HG03025 (cell line): ENCODE data around the gene MINDY3.
"Not testable (repeated sequence)": the region's sequence is repeated elsewhere in the genome, so short reads cannot be mapped to it uniquely, and the experiment has no call there.

Experiments
- ATAC-seq: cut with Tn5 transposase; IDR thresholded peaks from one replicate; pipeline ENCODE4 v1.9.1; 2021; ENCODE audit warnings: mild to moderate bottlenecking, moderate library complexity; ENCODE audit not compliant: unreplicated experiment, low FRiP score

MINDY3 gene

DNA sequence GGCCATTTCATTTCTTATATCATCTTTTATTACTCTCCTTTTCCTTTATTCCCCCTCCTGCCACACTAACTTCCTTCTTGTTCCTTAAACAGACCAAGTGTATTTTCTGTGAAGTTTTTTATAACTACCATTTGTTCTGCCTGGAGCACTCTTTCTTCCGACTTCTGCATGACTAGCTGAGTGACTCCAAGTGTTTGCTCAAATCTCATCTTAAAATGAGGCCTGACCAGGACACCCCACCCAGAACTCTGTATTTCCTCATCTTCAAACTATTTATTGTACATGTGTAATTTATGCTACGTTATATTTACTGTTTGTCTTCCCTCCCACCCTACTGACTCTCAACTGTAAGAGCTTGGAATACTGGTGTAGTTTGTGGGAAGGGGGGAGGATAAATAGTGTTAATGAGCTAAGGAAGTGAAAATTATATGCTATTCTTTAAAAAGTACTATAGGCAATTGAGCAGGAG lies 3.2 kb downstream of the MINDY3 start:
- no peak for ATAC-seq

- ATAC-seq: no peak
Measured at GRCh38 chr10:15856328-15857015, 3.8 kb downstream of the MINDY3 start.

DNA sequence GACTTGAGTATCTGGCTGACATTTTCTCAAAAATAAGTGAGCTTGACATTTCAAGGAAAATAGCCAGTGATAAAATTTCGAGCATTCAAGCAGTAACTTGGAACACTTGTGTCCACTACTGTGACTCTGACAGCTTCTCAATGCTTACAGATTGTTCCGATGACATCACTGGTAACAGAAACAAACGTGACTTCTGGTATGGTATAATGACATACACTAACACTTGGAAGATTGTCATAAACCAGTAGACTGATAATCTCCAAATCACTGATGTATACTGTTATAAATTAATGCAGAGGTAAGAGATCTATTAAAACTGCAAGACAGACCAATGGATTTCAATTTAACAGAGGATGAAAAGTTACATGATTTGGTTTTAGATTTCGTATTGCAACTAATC lies 6.5 kb downstream of the MINDY3 start:
- no peak for ATAC-seq

DNA sequence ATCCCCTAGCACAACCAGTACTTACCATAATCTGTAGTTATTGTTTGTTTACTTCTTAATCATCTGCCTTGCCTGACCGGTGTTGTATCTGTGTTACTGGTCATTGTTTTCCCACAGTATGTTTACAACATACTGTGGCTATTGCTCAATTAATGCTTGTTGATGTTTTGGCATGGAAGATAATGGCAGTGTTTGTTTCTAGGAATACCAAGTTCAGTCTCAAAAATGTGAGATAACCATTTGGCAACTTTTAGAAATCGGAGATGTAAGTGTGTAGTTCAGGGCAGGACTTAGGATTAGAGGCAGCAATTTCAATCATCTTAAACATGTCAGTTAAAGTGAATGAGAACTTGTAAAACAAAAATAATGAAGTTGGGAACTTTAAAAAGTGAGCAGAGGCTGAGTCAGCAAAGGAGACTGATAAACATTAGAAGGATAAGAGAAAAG lies 8.2 kb downstream of the MINDY3 start:
- ATAC-seq: no peak

DNA sequence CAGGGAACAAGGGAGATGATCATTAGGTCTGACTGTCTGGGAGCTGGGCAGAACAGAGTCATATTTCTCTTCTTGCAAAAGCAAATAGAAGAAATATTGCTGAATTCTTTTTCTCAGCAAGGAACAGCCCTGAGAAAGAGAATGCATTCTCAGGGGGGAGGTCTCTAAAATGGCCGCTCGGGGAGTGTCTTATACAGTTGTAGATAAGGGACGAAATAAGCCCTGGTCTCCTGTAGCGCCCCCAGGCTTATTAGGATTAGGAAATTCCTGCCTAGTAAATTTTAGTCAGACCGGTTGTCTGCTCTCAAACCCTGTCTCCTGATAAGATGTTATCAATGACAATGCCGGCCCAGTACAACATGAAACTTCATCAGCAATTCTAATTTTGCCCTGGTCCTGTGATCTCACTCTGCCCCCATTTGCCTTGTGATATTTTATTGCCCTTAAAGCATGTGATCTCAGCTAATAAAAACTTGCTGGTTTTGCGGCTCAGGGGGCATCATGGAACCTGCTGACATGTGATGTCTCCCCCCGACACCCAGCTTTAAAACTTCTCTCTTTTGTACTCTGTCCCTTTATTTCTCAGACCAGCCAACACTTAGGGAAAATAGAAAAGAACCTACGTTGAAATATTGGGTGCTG lies 9.8 kb downstream of the MINDY3 start:
- not testable (repeated sequence) for ATAC-seq

DNA sequence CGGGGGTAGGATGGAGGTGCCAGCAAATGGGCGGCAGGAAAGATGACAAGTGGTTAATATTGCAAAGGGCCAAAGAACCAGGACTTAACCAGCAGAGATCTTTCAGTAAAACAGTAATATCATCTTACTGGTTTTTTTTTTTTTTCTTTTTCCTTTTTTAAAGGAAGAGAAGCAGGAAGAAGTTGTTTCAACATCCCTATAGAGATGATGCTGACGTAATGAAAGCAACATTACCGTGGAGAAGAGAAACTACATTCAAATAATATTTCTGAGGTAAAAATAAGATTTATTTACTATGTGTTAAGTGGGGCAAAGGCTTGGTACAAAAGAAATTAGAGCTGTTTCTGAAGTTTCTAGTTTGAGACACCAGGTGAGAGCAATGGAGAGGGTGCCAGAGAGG lies 11.0 kb downstream of the MINDY3 start:
- ATAC-seq: no peak

DNA sequence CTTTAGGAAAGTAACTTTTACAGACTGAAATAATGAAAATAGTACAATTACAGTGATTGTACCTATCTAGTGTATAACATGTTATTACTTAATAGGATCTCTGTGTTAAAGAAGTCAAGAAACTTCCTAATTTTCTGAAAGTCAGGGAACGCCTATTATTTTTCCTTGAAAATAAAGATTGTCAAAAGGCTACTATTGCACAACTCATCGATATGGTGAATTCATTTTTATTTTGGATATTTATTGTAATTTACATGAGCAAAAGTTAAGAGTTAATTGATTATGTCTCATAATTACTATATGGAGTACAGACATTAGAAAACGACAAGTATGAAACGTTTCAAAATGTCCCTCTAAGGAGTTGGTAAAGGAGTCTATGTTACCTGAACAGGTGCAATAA lies 12.8 kb downstream of the MINDY3 start:
- no peak for ATAC-seq

GRCh38 chr10:15844517-15844916 lies 15.8 kb downstream of the MINDY3 start:
- no peak for ATAC-seq

GRCh38 chr10:15843695-15844094 lies 16.6 kb downstream of the MINDY3 start:
- ATAC-seq: no peak

DNA sequence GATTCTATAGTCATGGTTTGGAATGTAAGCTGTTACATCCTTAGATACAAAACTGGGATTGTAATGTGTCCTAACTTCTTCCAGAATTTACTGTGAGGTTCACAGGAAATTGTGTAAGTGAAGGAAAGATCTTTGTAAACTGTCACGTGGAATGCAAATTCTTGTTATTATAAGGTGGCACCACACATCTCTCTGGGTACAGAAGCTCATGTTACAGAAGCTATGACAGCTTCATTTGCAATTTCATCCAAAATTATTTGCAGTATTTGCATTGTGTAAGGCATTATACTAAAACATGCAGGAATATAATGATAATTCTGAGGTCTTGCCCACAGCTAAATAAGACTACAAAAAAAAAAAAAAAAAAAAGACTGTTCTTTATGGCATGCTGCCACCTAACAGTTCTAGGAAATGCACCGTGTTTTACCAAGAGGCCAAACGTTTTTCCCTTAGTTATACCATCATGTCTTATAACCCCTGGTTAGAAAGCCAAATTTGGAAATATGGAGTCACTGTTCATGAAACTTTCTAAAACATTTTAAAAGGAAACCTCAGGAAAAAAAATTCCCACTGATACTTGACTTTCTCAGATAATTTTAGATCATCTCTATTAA lies 17.6 kb downstream of the MINDY3 start:
- no peak for ATAC-seq

- ATAC-seq: no peak
Measured at GRCh38 chr10:15841696-15842095, 18.6 kb downstream of the MINDY3 start.

DNA sequence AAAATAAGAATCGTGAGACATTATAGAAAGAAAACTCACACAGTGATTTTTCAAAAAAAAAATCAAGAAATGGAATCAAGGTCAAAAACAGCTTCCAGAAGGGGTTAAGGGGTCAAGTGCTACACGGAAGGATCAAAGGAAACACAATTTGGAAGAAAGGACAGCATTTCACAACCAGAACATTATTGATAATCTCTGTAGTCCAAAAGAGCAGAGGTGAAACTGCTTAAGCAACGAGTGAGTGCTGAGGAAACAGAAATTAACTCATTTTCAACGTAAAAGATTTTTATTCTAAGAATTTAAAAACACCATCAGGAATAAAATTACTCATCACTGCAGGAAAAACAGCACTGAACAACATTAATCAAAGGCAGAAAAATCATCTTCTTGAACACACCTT lies 23.5 kb downstream of the MINDY3 start:
- ATAC-seq: no peak

DNA sequence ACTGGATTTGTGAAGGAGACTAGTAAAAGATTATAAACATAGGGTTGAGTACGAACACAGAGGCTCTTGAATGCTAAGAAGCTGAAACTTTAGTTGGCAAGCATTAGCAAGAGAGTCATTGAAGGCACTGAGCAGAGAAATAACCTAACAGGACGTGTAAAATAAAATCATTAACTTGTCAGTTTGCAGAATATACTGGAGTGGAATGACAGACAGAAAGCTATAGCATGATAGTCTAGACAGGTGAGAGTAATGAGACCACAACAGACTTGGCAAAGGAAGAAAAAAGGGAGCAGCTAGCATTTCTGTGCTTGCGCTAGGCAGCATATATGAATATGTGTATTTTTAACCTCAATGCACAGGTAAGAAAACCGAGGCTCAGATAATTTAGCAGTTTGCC lies 30.8 kb downstream of the MINDY3 start:
- ATAC-seq: no peak

GRCh38 chr10:15824498-15824897 lies 35.8 kb downstream of the MINDY3 start:
- no peak for ATAC-seq

GRCh38 chr10:15822131-15822530 lies 38.2 kb downstream of the MINDY3 start:
- ATAC-seq: no peak

DNA sequence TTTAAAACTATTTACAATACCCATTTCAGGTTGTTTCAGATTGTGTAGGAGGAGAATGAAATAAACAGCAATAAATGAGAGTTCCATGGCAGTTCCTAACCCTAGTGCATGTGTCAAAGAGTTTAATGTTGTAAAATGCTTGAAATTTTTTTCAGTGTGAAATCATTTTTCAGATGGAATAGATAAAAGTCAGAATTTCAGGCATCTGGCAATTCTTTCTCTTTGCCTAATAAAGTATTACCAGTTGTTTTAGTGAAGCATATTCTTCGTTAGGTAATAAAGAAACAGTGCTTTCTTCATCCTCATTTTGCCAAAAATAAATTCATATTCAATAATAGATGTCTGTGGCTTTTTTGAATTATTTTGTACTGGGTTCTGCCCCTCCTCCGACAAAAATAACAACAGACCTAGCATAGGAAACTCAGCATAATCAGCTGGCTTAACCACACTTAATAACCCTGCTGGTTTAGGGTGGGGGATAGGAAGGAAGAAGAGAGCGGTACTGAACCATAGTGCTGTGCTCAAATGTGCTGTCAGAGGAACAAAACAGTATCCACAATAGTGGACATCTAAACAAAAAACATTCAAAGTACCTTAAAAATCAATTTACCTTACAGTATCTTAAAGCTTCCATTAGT lies 39.1 kb downstream of the MINDY3 start:
- no peak for ATAC-seq

GRCh38 chr10:15817409-15818046 lies 42.8 kb downstream of the MINDY3 start:
- ATAC-seq: no peak

DNA sequence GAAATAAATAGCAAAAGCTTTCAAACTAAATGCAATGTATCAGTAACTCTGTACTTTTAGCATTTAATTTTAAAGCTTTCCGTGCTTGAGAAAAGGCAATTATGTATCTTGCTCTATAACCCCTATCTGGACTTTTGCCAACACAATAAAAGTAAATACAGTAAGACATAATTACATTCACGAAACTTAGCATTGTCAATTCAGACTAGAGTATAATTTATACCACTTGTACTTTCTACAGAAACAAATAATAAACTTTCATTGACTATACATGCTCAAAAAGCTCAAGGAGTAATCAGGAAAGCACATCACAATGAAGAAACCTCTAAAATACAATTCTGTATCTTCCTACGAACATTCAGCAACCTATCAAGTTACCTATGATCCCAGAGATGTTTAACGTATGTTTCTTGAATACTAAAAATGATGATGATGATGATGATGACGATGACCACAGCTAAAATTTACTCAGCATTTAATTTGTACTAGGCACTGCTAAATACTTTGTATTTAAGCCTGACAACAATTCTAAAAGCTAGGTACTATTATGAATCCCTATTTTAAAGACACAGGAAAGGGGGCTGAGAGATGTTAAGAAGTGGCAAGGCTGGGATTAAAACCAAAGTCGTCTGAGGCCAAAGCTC lies 44.9 kb downstream of the MINDY3 start:
- no peak for ATAC-seq

- ATAC-seq: no peak
Measured at GRCh38 chr10:15814565-15814964, 45.7 kb downstream of the MINDY3 start.

DNA sequence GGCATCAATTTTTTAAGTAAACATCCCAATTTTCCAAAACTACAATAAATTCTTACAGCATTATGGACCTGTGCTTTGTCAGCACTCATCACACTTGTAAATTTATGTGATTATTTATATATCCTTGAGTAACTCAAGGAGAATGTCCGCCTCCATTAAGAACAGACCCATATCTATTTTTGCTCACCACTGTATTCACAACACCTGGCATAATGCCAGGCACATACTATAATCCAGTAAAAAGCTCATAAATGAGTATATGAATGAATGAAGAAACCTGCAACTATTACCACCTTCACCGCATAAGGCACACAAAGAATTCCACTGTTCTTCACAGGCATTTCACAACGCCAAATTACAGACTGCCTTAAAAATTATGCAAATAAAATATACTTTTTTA lies 46.9 kb downstream of the MINDY3 start:
- ATAC-seq: no peak
